H54 (cell line): ENCODE results near the gene ASB1.

Source experiments
- DNase-seq: peaks from one replicate; pipeline ENCODE4 v3.0.0; 2011; ENCODE audit warnings: low spot score, mixed read lengths; ENCODE audit not compliant: insufficient read length
- FAIRE-seq: peaks from 3 replicates; lab custom pipeline; 2011; peaks lifted over from hg19 to GRCh38; lab: Jason Lieb, UNC
- POLR2A ChIP-seq: IDR thresholded peaks from 2 replicates; pipeline ENCODE4 v1.6.1; 2011; ENCODE audit warnings: low read depth, mild to moderate bottlenecking, low read length

ASB1 gene

DNA sequence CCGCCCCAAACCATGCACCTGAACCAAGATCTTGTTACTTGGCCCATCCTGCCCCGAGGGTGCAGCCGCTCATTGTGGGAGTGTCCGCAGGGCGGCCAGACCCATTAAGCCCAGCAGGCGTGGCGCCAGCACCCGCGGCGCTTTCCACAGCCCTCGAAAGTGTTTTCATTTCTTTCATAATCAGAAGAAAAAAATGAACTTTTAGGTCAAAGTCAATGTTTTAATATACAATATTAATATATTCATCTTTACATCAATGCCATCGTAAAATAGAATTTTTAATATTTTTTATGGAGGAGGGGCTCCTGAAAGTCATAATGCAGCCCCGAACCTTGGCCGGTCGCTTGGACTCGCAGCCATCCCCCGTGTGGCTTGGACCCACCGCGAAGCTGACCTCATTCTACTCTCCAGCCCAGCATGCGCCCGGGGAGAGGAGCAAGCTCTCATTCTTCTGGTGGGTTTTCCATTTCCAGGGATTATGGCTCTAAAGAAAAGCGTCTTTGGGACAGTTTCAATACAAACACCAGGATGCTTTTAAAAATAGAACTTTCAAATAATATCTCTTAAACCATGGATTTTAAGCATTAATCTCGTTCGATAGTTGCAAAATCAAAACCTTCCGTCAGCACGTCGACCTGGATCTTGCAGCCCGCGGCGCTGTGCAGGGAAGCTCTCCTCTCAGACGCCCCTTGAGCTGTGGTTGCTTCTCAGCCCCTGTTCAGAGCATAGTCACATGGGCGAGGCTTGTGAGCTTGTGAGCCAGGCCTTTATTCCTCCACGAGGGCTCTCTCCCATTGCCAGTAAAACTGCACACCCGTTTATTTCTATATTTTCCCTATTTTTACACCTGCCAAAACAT, 17.2 kb upstream of the ASB1 start:
- DNase-seq, result no peak
- no peak for TF ChIP-seq POLR2A
- FAIRE-seq, result no peak

DNA sequence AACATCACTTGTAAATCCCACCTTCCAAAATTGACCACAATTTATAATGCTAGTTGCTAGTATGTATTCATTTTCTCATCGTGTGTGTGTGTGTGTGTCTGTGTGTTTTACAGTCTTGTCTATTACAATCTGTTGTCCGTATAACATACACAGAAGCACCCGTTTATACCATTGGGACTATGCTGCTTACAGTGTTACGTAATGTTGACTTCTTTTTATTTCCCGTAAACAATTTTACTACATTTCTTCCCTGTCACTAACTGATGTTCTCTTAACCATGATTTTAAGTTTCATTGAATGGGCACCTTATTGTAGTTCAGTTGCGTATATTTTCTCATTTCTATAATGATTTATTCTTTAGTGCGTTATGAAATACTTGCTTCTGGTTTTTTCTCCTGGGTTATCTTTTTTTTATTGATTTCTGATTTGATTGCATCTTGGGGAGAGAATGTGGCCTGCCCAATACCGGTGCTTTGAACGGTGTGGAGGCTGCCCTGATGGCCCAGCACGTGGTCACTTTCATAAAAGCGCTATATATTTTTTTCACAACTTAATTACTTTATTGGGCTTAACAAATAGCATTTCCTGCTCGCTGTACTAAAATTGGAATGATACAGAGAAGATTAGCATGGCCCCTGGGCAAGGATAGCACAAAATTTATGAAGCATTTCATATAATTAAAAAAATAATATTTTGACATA, 14.5 kb upstream of the ASB1 start:
- no peak for TF ChIP-seq POLR2A
- FAIRE-seq (no peak), DNase-seq (no peak)

GRCh38 chr2:238413368-238413767, 13.4 kb upstream of the ASB1 start:
- FAIRE-seq, result no peak

DNA sequence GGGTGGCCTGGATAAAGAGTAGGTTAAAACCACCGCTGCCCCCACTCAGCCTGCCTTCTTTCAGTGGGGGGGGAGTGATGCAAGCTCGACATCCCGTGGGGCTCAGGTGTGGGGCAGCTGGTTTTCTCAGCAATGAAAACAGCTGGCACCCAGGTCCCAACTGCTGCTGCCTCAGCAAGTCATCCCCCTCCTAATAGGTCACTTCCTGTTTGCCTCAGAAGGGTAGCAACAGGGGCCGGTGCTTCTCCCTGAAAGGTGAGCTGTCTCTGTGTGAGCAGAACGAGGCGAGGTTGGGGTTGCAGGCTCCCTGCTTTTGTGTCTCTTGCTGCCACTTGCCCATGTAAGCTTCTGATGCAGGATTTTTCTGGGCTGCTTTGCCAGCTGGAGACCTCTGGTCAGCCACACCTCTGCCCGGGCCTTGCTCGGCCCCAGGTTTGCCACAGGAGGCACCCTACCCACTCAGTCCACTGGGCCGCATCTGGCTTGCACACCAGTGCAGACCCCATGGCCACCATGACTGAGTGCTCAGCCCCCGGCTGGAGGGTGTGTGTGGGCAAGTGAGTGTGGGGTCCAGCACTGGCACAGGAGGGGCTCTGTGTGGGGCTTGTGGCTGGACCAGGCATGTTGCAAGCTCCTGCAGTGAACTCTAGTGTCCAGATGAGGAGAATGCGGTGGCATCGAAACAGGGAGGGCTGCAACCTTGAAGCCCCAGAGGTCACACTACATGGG, 11.5 kb upstream of the ASB1 start:
- no peak for FAIRE-seq
- DNase-seq, result no peak
- no peak for TF ChIP-seq POLR2A

More at GRCh38 chr2:238413368-238413767, 13.4 kb upstream of the ASB1 start:
- TF ChIP-seq POLR2A, result no peak
- DNase-seq, result no peak

DNA sequence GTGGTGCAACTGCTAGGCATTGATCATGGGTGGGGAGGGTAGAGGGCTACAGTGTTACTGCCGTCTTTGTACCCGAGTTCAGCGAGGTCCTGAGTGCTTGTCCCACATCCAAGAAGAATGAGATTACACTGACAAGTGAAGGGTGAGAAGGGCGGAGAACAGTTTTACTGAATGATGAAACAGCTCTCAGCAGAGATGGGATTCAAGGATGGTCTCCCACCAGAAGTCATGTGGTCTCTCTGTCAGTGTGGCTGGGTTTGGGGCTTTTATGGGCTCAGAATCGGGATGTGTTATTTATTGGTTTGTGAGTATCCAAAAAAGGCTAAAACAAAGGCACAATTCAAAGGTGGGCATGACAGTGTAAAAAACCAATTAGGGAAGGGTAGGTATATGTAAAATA, 10.8 kb upstream of the ASB1 start:
- DNase-seq (no peak), FAIRE-seq (no peak)
- no peak for TF ChIP-seq POLR2A

- TF ChIP-seq POLR2A, result no peak
- DNase-seq, result no peak
- no peak for FAIRE-seq
Observed at GRCh38 chr2:238418196-238418998, 8.3 kb upstream of the ASB1 start.

DNA sequence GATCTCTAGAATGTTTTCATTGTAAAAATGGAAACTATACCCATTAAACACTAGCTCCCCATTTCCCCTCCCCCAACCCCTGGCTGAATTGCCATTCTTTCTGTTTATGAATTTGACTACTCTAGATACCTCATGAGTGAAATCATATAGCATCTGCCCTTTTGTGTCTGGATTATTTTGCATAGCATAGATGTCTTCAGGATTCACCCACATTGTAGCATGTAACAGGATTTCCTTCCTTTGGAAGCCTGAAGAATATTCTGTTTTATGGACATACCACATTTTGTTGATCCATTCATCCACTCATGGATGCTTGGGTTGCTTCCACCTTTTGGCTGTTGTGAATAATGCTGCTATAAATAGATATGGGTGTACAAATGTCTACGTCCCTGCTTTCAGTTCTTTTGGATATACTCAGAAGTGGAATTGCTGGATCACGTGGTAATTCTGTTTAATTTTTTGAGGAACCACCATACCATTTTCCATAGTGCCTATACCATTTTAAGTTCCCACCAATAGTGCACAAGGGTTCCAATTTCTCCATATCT, 7.7 kb upstream of the ASB1 start:
- FAIRE-seq (no peak), DNase-seq (no peak)
- TF ChIP-seq POLR2A, result no peak

DNA sequence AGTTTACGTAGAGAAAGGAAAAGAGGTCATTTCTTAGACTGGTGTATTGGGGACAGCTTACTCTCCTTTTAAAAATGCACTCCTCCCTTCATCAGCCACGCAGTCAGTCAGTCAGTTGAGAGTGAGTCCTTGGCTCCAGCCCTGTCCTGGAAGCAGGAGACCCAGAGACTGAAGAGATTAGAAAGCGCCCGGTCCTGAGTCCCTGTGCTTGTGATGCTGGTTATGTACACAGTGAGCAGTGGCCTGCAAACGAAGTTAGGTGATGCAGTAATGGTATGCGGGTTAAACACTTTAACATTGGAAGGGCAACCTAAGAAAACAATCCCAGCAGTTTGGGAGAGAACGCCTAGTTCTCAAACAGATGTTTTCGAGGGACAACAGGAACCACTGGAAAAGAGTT, 6.3 kb upstream of the ASB1 start:
- FAIRE-seq (no peak), DNase-seq (no peak)

DNA sequence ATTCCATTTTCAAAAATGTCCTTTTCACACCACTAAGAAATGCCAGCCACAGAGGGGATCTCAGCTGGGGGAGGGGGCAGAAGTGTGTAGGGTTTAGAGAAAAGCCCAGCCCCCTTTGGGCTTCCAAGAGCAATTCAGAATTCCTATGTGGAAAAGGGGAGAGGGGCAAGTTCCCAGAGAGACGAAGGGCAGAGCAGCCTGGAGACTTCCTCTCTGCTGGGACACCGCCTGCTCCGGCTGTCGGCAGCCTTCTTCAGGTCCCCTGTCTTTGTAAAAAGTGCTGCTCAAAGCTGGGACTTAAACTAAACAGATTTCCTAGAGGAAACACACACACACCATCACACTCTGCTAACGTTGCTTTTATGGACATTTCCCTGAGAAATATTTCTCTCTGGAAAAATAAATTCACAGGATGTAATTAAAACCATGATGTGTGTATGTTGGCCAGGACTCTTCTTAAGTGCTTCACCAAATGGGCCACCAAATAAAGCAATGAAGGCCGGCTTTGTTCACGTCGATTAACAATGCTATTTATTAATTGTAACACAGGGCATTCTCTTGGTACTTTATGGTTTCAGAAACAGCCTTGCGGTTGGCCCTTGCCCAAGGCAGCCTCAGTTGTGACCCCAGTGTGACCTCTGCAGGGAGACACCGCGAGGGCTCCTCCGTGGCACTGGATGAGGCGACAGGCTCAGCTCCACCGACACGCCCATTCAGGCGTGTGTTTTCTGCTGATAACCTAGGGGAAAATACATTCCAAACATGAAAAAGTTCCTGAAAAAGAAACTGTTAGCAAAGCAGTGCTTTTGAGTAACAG, 5.6 kb upstream of the ASB1 start:
- FAIRE-seq, result no peak
- DNase-seq, result no peak
- TF ChIP-seq POLR2A, result no peak

More for the DNA sequence above, 6.3 kb upstream of the ASB1 start:
- TF ChIP-seq POLR2A, result no peak

DNA sequence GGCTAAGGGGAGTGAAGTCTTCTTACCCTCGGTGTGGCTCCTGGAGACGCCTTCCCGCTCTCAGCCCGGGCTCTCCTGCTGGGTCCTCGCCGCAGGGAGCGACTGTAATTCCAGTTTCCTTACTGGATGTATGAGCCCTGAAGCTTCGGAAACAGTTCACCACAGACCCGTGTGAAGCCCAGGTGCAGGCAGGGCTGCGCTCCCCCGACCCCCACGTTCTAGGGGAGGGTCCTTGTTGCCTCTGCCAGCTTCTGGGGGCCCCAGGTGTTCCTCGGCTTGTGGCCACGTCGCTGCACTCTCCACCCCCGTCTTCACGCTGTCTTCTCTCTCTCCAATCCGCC, 5.1 kb upstream of the ASB1 start:
- no peak for DNase-seq
- no peak for TF ChIP-seq POLR2A
- FAIRE-seq, result no peak

- DNase-seq, result no peak
- no peak for TF ChIP-seq POLR2A
- FAIRE-seq, result no peak
Observed at GRCh38 chr2:238422285-238422684, 4.4 kb upstream of the ASB1 start.

- DNase-seq (no peak), FAIRE-seq (no peak)
- no peak for TF ChIP-seq POLR2A
Observed at GRCh38 chr2:238422940-238423339, 3.8 kb upstream of the ASB1 start.
